WI38 (cell line): Measurements from ENCODE around the gene ZNF780B.
A peak's percentile ranks its signal among the peaks of the same experiment; 100 is the strongest.

Experiments
- H3K4me3 ChIP-seq: 2 replicates; pipeline ENCODE4 v1.5.1; 2011; ENCODE audit warnings: low read depth, mild to moderate bottlenecking, control low read depth, low read length
- TF ChIP-seq, protein P1 (sequence below): IDR thresholded peaks from 2 replicates; pipeline ENCODE4 v1.5.1; 2012; ENCODE audit warnings: low read depth, mild to moderate bottlenecking, control low read depth, low read length

ZNF780B gene

GRCh38 chr19:39995794-39996193, 60.2 kb downstream of the ZNF780B start:
- H3K4me3 ChIP-seq: peak overlapping the region; percentile 84
- TF ChIP-seq, protein P1, sequence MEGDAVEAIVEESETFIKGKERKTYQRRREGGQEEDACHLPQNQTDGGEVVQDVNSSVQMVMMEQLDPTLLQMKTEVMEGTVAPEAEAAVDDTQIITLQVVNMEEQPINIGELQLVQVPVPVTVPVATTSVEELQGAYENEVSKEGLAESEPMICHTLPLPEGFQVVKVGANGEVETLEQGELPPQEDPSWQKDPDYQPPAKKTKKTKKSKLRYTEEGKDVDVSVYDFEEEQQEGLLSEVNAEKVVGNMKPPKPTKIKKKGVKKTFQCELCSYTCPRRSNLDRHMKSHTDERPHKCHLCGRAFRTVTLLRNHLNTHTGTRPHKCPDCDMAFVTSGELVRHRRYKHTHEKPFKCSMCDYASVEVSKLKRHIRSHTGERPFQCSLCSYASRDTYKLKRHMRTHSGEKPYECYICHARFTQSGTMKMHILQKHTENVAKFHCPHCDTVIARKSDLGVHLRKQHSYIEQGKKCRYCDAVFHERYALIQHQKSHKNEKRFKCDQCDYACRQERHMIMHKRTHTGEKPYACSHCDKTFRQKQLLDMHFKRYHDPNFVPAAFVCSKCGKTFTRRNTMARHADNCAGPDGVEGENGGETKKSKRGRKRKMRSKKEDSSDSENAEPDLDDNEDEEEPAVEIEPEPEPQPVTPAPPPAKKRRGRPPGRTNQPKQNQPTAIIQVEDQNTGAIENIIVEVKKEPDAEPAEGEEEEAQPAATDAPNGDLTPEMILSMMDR: no peak

- TF ChIP-seq, protein P1: no peak
- no peak overlapping the region for H3K4me3 ChIP-seq
These were observed 61.7 kb downstream of the ZNF780B start for GRCh38 chr19:39994361-39994760.

DNA sequence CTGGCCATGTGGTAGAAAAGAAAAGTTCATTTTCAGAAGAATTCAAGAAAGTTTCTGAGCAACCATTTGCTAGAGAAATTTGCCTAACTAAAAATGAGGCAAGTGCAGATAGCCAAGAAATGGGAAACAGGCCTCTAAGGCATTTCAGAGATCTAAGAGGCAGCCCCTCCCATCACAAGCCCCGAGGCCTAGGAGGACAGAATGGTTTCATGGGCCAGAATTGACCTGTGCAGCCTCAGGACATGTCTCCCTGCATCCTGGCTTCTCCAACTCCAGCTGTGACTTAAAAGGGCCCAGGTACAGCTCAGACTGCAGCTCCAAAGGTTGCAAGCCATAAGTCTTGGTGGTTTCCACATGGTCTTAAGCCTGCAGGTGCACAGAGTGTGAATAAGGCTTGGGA, 62.4 kb downstream of the ZNF780B start:
- TF ChIP-seq, protein P1: no peak
- no peak overlapping the region for H3K4me3 ChIP-seq

GRCh38 chr19:39987596-39987995, 68.4 kb downstream of the ZNF780B start:
- no peak overlapping the region for H3K4me3 ChIP-seq
- TF ChIP-seq, protein P1: no peak

DNA sequence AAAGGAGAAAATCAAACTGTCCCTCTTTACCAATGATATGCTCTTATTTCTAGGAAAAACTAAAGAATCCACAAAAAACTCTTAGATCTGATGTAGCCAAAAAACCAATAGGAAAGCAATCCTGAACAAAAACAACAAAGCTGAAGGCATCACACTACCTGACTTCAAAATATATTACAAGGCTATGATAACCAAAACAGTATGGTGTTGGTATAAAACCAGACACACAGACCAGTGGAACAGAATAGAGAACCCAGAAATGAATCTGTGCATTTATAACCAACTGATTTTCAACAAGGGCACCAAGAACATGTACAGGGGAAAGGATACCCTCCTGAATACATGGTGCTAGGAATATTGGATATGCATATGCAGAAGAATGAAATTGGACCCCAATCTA, 68.9 kb downstream of the ZNF780B start:
- no peak overlapping the region for H3K4me3 ChIP-seq
- TF ChIP-seq, protein P1: no peak

- no peak overlapping the region for H3K4me3 ChIP-seq
- TF ChIP-seq, protein P1: no peak
These were observed 69.4 kb downstream of the ZNF780B start for GRCh38 chr19:39986643-39987042.

- no peak overlapping the region for H3K4me3 ChIP-seq
- TF ChIP-seq, protein P1: no peak
These were observed 72.2 kb downstream of the ZNF780B start for GRCh38 chr19:39983695-39984300.
